Left lung (tissue), 10 donors: ENCODE measurements around the gene CIITA. TPM values are rescaled to one million over a fixed set of nuclear protein-coding genes. Genes with fewer than 3 reads are reported as not detected.

Source experiments
- ATAC-seq: fragments of 200-7000 bp; cut with Tn5 transposase; one replicate; pipeline ENCODE4 v1.9.1; 2020; ENCODE audit warnings: moderate library complexity
- DNase-seq, 4 donors: peaks; one replicate each; pipeline ENCODE4 v3.0.0-alpha.2; 2013 to 2020
- H3K27ac ChIP-seq, 2 donors: fragments of 200-600 bp; sonication (generic) in 1 of 2; one replicate each; pipeline versions ENCODE4 v1.5.0 to v1.8.0; 2020 to 2021
- H3K27me3 ChIP-seq, 2 donors: fragments of 200-600 bp; sonication (generic) in 1 of 2; one replicate each; pipeline versions ENCODE4 v1.5.0 to v1.8.0; 2020 to 2021
- H3K36me3 ChIP-seq, 2 donors: fragments of 200-600 bp; sonication (generic) in 1 of 2; one replicate each; pipeline versions ENCODE4 v1.5.0 to v1.8.0; 2020 to 2021
- H3K4me1 ChIP-seq, 2 donors: fragments of 200-600 bp; one replicate each; pipeline ENCODE4 v1.8.0; 2021
- H3K4me3 ChIP-seq, 2 donors: fragments of 200-600 bp; sonication (generic) in 1 of 2; one replicate each; pipeline versions ENCODE4 v1.5.0 to v1.8.0; 2020 to 2021; ENCODE audit warnings: mild to moderate bottlenecking in 1 of 2
- H3K9me3 ChIP-seq, 2 donors: fragments of 200-600 bp; sonication (generic) in 1 of 2; one replicate each; pipeline versions ENCODE4 v1.5.0 to v1.8.0; 2020 to 2021
- CTCF ChIP-seq, 2 donors: fragments of 200-600 bp; sonication (generic) in 1 of 2; IDR thresholded peaks; one replicate each; pipeline versions ENCODE4 v1.5.0 to v1.8.0; 2021; ENCODE audit warnings: antibody characterized with exemption in 2 of 2
- intact Hi-C, 2 donors: fragments of 100-400 bp; cut with DNase I; formaldehyde crosslinking; loops; one replicate each; pipeline versions ENCODE4 v1.11.2 to v1.14.2; 2022
- polyA plus RNA-seq, 6 donors: library from polyadenylated mRNA; unstranded; fragments of 120-200 nt; gene quantifications; one replicate each; pipeline ENCODE4 v1.2.1, GENCODE V29; 2013; ENCODE audit not compliant: insufficient read length in 6 of 6
- total RNA-seq, 2 donors: library from RNA; stranded (reverse); fragmentation: NEBNext Ultra II Directional; extraction: Animal tissue kit (Norgen Biotek cat#: 25700); gene quantifications; one replicate each; pipeline ENCODE4 v1.2.1, GENCODE V29; 2021
- donor health status: DM: no; HTN: yes; CAD: no.
- donor health status: DM: no; HTN: no; CAD: no.

The CIITA gene
- total and polyA plus RNA-seq, 8 donors: 2.6 to 49.0 (median 5.8) TPM

GRCh38 chr16:10831894-10832886, 44.8 kb upstream of the CIITA start:
- DNase-seq (no peak), ATAC-seq (no peak)
- Histone ChIP-seq H3K36me3 (no peaks in the 10 kb centered on the region), H3K27ac (peak overlapping the region in 1 of 2 donors; percentile 42), H3K27me3 (no peaks in the 10 kb centered on the region), H3K4me3 (no peak overlapping the region), H3K4me1 (peaks cover 20 to 33% of the 10 kb centered on the region in 2 donors), H3K9me3 (no peaks in the 10 kb centered on the region)
- TF ChIP-seq CTCF (IDR thresholded peaks at IDR 0.05): no peak
- intact Hi-C loops: no loop called here

DNA sequence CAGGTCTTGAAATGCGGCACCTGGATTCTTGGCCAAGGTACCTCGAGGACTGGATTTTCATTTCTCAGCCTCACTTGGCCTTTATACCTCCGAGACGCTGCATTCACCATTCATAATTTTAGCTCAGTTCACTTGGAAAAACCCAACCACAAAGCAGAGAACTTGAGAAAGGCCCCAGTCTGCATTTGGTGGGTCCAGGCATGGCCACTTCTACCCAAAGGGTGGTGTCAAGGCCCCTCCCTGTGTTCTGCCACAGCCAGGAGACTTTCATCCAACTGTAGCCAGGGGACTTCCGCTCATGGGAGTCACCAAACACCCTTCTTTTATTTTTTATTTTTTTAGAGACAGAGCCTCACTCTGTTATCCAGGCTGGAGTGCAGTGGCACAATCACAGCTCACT, 43.7 kb upstream of the CIITA start:
- H3K27me3 ChIP-seq: no peaks in the 10 kb centered on the region
- DNase-seq: no peak
- TF ChIP-seq CTCF (IDR thresholded peaks at IDR 0.05): no peak
- no peak for ATAC-seq
- peaks cover 11 to 23% of the 10 kb centered on the region in 2 donors for H3K4me1 ChIP-seq
- H3K27ac ChIP-seq: no peak overlapping the region
- no peak overlapping the region for H3K4me3 ChIP-seq
- no peaks in the 10 kb centered on the region for H3K36me3 ChIP-seq
- intact Hi-C loops: no loop called here
- no peaks in the 10 kb centered on the region for H3K9me3 ChIP-seq

DNA sequence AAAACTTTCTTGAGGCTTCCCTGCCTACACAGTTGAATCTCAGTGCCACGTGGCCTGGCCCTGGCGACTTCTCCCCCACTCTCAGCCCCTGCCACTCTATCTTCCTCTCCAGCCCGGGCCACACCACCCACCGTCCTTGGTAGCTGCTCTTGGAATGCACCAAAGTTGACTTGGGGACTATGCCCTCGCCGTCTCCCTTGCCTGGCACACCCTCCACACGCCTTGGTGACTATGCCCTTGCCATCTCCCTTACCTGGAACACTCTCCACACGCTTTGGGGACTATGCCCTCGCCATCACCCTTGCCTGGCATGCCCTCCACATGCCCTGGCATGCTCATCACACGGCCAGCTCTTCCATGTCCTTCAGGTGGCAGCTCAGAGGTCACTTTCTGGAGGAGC, 42.9 kb upstream of the CIITA start:
- Histone ChIP-seq H3K27ac (no peak overlapping the region), H3K4me1 (peaks cover 3 to 14% of the 10 kb centered on the region in 2 donors), H3K27me3 (no peaks in the 10 kb centered on the region), H3K4me3 (no peak overlapping the region), H3K36me3 (no peaks in the 10 kb centered on the region), H3K9me3 (no peaks in the 10 kb centered on the region)
- no peak for TF ChIP-seq CTCF (IDR thresholded peaks at IDR 0.05)
- ATAC-seq (no peak), DNase-seq (no peak)
- intact Hi-C loops: no loop called here

DNA sequence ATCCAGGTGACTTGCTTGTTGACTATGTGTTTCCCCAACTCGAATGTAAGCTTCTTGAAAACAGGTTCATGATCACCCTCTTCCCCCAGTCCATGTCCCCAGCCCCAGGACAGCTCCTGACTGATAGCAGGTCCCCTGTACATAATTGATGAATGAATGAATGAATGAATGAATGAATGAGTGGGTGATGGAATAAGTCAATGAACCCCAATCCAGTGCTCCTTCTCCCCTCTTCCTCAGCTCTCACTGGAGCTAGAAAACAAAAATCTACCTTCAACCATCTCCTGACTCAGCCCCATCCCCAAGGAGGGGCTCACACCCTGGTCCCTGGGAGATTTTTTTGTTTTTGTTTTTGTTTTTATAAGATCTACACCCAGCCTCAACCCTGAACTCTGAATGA, 42.2 kb upstream of the CIITA start:
- intact Hi-C loops: no loop called here
- Histone ChIP-seq H3K4me3 (no peak overlapping the region), H3K9me3 (no peaks in the 10 kb centered on the region), H3K36me3 (no peaks in the 10 kb centered on the region), H3K4me1 (peaks cover 0 to 8% of the 10 kb centered on the region in 2 donors), H3K27me3 (no peaks in the 10 kb centered on the region), H3K27ac (no peak overlapping the region)
- TF ChIP-seq CTCF (IDR thresholded peaks at IDR 0.05): no peak
- DNase-seq (no peak), ATAC-seq (no peak)

DNA sequence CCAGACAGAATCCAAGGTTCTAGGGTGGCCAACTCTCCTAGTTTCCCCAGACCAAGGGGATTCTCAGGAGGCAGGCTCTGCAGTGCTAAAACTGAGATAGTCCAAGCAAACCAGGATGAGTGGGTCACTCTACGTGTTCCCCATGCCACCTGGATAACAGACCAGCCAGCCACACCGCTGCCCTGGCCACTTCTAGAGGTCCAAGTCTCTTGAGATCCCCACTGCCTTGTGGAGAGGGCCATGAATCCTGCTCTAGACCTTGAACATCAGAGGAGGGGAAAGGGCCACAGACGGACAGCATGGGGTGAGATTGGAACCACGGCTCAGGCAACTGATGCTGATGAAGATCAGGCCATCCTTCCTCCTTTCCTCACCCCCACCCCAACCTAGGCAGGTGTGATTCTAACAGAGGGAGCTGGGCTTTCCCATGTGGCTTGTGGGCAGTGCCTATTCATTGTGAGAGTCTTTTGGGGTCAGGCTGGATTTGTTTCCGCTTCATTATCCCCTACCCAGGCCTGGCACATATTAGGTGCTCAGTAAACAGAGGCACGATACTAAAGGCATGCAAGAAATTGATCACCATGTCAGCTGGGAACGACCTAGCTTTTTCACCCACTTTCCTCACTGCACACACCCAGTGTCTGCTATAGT, 41.6 kb upstream of the CIITA start:
- Histone ChIP-seq H3K4me3 (no peak overlapping the region), H3K27ac (no peak overlapping the region), H3K36me3 (no peaks in the 10 kb centered on the region), H3K27me3 (no peaks in the 10 kb centered on the region), H3K9me3 (no peaks in the 10 kb centered on the region), H3K4me1 (peaks cover 0 to 5% of the 10 kb centered on the region in 2 donors)
- intact Hi-C loops: no loop called here
- DNase-seq (no peak), ATAC-seq (no peak)
- TF ChIP-seq CTCF (IDR thresholded peaks at IDR 0.05): no peak
